ENCODE data around the gene SPATA6L. TPM values are rescaled to one million over a fixed set of nuclear protein-coding genes. Genes with fewer than 3 reads are reported as not detected.

The SPATA6L gene
- total RNA-seq, 2 experiments from 2014 or later, result 9.4 to 10.8 TPM

DNA sequence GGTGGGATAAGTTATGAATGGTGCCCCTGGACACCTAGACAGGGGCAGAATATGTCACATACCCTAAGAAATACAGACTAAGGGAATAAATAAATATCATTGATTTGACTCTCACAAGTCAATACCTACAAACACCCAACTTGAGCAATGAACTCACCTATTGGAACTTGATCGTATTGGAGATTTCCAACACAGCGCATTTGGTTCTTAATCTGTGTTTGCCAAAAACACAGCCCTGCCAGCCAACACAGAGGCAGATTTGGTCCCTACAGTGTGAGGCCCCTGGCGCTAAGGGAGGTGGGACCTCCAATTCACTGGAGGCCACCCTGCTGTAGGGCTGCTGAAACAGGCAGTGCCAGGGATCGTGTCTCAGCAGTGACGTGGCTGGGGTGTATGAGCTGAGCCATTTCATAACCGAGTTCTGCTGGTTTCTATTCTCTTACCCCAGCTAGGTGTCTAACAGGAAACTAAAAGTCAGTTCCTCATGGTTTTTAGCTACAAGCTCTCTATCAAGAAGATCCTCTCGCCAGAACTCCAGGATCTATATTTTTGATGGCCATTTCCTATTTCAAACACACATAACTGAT is 91.5 kb downstream of the SPATA6L start:
- H3K9me3 Mint-ChIP-seq, result no peaks in the 10 kb centered on the region
- TF ChIP-seq CTCF (IDR thresholded peaks at IDR 0.05), result no peak
- ChIA-PET CTCF (no interaction called here), POLR2A (interaction anchor here (0.9 to 2.7 kb wide), 3 partner anchors 17 to 25 kb away, joined by 3 to 7 read pairs (median 3); no protein-coding TSS in a partner anchor)
- intact Hi-C loops (cut with DNase I, micrococcal nuclease), result loop anchor here in 1 of 2 experiments (5.0 to 10.0 kb wide), 2 partner anchors 50 to 72 kb away; no protein-coding TSS in a partner anchor
- no peaks in the 10 kb centered on the region for H3K36me3 Mint-ChIP-seq (ENCODE audit: low read depth)
- H3K4me3 Mint-ChIP-seq, result no peak overlapping the region
- H3K36me3 ChIP-seq (ENCODE audit: insufficient read depth, low read length), result no peaks in the 10 kb centered on the region
- H3K4me3 ChIP-seq (ENCODE audit: low read length), result no peak overlapping the region
- H3K27me3 Mint-ChIP-seq, result no peaks in the 10 kb centered on the region
- DNase-seq, result no peak
- H3K27ac Mint-ChIP-seq, result no peak overlapping the region
- H3K27ac ChIP-seq (ENCODE audit: low read depth in 1 of 2, low read length in 2 of 2), result no peak overlapping the region
- H3K4me1 ChIP-seq (ENCODE audit: insufficient read depth, low read length), result peaks cover 13% of the 10 kb centered on the region
- no peaks in the 10 kb centered on the region for H3K27me3 ChIP-seq (ENCODE audit: control insufficient read depth in 1 of 2, insufficient read depth in 2 of 2, low read length in 2 of 2)
- H3K4me1 Mint-ChIP-seq (ENCODE audit: low read depth), result peaks cover 27% of the 10 kb centered on the region
- H3K9me3 ChIP-seq (ENCODE audit: control insufficient read depth in 1 of 2, insufficient read depth in 1 of 2, low read length in 2 of 2), result no peaks in the 10 kb centered on the region
- ATAC-seq (ENCODE audit: poor library complexity), result no peak

- DNase-seq (no peak), ATAC-seq (ENCODE audit: poor library complexity) (no peak)
- Histone ChIP-seq H3K4me3 (ENCODE audit: low read length) (no peak overlapping the region), H3K4me1 (ENCODE audit: insufficient read depth, low read length) (peaks cover 13% of the 10 kb centered on the region), H3K36me3 (ENCODE audit: insufficient read depth, low read length) (no peaks in the 10 kb centered on the region), H3K27ac (ENCODE audit: low read depth in 1 of 2, low read length in 2 of 2) (no peak overlapping the region), H3K27me3 (ENCODE audit: control insufficient read depth in 1 of 2, insufficient read depth in 2 of 2, low read length in 2 of 2) (no peaks in the 10 kb centered on the region), H3K9me3 (ENCODE audit: control insufficient read depth in 1 of 2, insufficient read depth in 1 of 2, low read length in 2 of 2) (no peaks in the 10 kb centered on the region)
- Mint-ChIP-seq H3K36me3 (ENCODE audit: low read depth) (no peaks in the 10 kb centered on the region), H3K9me3 (no peaks in the 10 kb centered on the region), H3K4me3 (no peak overlapping the region), H3K27me3 (no peaks in the 10 kb centered on the region), H3K27ac (no peak overlapping the region), H3K4me1 (ENCODE audit: low read depth) (peaks cover 27% of the 10 kb centered on the region)
- TF ChIP-seq CTCF (IDR thresholded peaks at IDR 0.05), result no peak
- ChIA-PET CTCF (no interaction called here), POLR2A (interaction anchor here (0.7 to 2.7 kb wide), 3 partner anchors 22 to 46 kb away, joined by 3 to 7 read pairs (median 3); no protein-coding TSS in a partner anchor)
- intact Hi-C loops (cut with DNase I, micrococcal nuclease), result loop anchor here in 1 of 2 experiments (5.0 to 10.0 kb wide), 2 partner anchors 51 to 72 kb away; no protein-coding TSS in a partner anchor
Measured at GRCh38 chr9:4573634-4574389, 92.5 kb downstream of the SPATA6L start.

DNA sequence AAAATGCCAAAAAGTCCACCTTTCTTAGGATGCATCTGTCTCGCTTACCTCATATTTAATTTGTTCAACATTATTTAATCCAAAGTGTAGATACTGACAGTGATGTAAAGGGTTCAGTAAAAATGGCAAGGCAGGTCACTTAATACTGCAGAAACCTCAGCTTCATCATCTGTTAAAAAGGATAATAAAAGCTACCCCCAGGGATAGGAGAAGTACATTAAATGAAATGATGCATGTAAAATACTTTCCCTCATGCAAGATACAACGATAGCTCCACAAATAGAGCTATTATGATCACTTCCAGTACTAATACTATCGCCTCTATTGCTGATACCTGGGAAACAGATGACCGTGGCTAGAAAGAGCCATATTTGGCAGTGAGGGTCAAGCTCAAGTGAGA is 93.1 kb downstream of the SPATA6L start:
- H3K36me3 Mint-ChIP-seq (ENCODE audit: low read depth), result no peaks in the 10 kb centered on the region

More for the DNA sequence above, 93.1 kb downstream of the SPATA6L start:
- CTCF ChIA-PET, result no interaction called here
- POLR2A ChIA-PET, result interaction anchor here (1.1 to 2.7 kb wide), 2 partner anchors 10 to 23 kb away, joined by 3 to 7 read pairs; no protein-coding TSS in a partner anchor
- TF ChIP-seq CTCF (IDR thresholded peaks at IDR 0.05), result no peak
- H3K27me3 ChIP-seq (ENCODE audit: control insufficient read depth in 1 of 2, insufficient read depth in 2 of 2, low read length in 2 of 2), result no peaks in the 10 kb centered on the region
- Mint-ChIP-seq H3K4me1 (ENCODE audit: low read depth) (peaks cover 27% of the 10 kb centered on the region), H3K4me3 (no peak overlapping the region), H3K9me3 (no peaks in the 10 kb centered on the region), H3K27me3 (no peaks in the 10 kb centered on the region), H3K27ac (peak overlapping the region; percentile 28)
- DNase-seq (no peak), ATAC-seq (ENCODE audit: poor library complexity) (no peak)
- no peak overlapping the region for H3K4me3 ChIP-seq (ENCODE audit: low read length)
- no peaks in the 10 kb centered on the region for H3K9me3 ChIP-seq (ENCODE audit: control insufficient read depth in 1 of 2, insufficient read depth in 1 of 2, low read length in 2 of 2)
- H3K27ac ChIP-seq (ENCODE audit: low read depth in 1 of 2, low read length in 2 of 2), result no peak overlapping the region
- intact Hi-C loops (cut with DNase I, micrococcal nuclease), result loop anchor here in 1 of 2 experiments (5.0 to 10.0 kb wide), 2 partner anchors 52 to 71 kb away; no protein-coding TSS in a partner anchor
- no peaks in the 10 kb centered on the region for H3K36me3 ChIP-seq (ENCODE audit: insufficient read depth, low read length)
- H3K4me1 ChIP-seq (ENCODE audit: insufficient read depth, low read length), result peaks cover 13% of the 10 kb centered on the region
